Stimulated activated CD8-positive, alpha-beta memory T cell treated with anti-CD3 and anti-CD28 coated beads, Interleukin-15, amount 100 ng/mL, for 4 hours (primary cell): ENCODE results near the gene DCPS.
"Not testable (repeated sequence)": the region's sequence is repeated elsewhere in the genome, so short reads cannot be mapped to it uniquely, and the experiment has no call there.

Source experiments
- DNase-seq, 2 donors: peaks; one replicate each; pipeline ENCODE4 v3.0.0-alpha.2; 2020; ENCODE audit warnings: low read depth in 2 of 2

Gene DCPS

DNA sequence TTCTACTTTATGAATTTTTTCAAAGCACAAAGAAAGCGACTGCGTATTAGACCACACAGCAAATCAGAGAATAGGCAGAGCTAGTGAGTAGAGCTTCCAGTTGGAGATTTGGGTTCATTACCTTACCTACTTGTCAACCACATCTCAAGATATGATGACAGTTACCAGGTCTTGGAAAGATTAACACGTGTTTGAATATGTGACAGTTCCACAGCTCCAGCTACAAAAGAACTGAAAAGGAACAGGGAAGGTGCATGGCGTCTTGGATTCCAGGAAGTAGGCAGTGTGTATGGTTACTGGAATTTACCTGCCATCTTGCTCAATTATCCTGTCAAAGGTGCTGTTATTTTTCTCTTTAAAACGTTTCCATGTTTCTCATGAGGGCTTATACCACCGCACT is 15.6 kb upstream of the DCPS start:
- no peak for DNase-seq

GRCh38 chr11:126290887-126291286 is 13.0 kb upstream of the DCPS start:
- no peak for DNase-seq

DNA sequence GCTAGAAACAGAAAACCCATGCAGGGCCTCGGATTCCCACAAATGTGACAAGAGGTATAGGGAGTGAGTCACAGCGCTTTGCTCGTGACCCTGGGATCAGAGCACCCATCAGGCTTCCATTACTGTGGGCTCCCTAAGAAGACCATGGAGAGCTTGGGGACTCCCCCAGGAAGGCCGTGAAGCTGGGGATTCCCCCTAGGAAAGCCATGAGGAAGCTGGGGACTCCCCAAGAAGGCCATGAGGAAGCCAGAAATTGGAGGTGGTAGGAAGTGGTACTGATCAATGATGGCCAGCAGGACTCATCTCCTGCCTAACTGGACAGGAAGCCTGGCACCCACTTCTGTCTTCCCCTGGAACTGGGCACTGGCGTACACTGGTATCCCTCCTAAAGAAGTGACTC is 10.1 kb upstream of the DCPS start:
- DNase-seq = no peak

DNA sequence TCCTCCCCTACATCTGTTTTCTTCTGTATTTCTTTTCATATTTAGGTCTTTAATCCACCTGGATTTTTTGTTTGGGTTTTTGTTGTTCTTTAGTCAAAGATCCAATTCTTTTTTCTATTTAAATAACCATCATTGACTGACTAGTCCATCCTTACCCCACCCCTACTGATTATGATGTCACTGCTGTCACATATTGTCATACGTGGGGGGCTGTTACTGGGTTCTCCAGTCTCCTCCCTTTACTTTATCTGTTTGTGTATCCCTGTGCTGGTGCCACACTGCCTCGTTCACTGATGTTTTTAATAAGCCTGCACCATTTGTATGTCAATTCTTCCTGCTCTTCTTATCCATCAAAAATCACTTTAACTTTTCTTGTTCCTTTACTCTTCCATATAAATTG is 6.9 kb upstream of the DCPS start:
- no peak for DNase-seq

- DNase-seq = no peak
These were observed 706 bp downstream of the DCPS start for GRCh38 chr11:126304457-126305075.

DNA sequence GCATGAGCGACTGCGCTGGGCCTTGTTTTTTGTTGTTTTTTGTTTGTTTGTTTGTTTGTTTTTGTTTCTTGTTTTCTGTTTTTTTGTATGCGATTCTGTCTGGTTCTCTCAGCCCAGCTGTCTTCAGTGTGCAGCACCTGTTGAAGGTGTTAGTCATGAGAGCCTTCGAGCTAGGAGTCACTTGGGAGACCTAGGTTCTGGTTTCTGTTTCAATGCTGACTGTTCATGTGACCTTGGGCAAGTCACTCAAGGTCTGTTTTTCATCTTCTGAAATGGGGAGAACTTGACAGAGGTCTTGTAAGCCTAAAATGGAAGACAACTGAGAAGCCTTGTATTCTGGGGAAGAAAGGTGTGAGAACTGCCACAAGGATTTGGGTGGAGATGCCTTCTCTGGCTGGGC is 1.8 kb downstream of the DCPS start:
- no peak for DNase-seq

- DNase-seq = no peak
These were observed 3.8 kb downstream of the DCPS start for GRCh38 chr11:126307706-126308105.

- DNase-seq = no peak
These were observed 4.4 kb downstream of the DCPS start for GRCh38 chr11:126308271-126308671.

DNA sequence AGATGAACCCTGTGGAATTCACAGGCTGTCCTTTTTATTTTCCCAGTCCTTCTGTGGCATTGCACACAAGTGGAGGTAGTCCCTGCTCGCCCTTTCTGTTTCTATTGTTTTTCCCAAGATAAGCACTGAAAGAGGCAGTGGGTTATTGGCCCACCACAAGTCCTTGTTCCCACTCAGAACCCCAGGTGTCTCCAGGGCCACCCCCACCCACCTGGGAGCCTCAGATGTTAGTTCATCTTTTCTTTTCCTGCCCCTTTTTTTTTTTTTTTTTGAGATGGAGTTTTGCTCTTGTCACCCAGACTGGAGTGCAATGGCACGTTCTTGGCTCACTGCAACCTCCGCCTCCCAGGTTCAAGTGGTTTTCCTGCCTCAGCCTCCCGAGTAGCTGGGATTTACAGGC is 4.9 kb downstream of the DCPS start:
- not testable (repeated sequence) for DNase-seq

GRCh38 chr11:126310200-126310991 is 6.5 kb downstream of the DCPS start:
- DNase-seq = no peak

- no peak for DNase-seq
These were observed 7.1 kb downstream of the DCPS start for GRCh38 chr11:126310992-126311310.

DNA sequence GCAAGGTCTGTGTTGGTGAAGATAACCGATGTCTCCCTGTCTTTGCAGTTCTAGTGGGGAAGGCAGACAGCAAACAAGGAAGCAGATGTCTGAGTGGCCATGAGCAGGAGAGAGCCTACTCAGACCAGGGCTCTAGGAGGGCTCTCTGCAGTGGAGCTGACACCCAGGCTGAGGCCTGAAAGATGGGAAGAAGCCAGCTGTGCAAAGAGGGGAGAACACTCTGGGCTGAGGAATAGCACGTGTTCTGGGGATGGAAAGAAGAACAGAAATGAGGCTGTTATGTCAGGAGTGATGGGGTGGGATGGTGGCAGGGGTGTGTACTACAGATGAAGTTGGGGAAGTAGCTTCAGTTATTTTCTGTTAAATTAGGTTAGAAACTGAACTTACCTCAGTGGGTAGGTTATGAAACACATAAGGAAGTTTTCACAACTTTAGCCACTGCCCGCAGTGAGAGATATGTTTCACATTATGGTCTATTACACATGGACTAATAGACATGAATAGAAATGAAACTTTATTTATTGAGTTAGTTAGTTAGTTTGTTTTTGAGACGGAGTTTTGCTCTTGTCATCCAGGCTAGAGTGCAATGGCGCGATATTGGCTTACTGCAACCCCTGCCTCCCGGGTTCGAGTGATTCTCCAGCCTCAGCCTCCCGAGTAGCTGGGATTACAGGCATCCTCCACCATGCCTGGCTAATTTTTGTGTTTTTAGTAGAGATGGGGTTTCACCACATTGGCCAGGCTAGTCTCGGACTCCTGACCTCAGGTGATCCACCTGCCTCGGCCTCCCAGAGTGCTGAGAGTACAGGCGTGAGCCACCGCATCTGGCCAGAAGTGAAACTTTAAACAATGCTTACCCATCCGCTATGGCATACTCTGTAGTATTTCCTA is 7.8 kb downstream of the DCPS start:
- DNase-seq = no peak

- DNase-seq = no peak
These were observed 9.1 kb downstream of the DCPS start for GRCh38 chr11:126312961-126313360.

GRCh38 chr11:126313826-126314225 is 10.0 kb downstream of the DCPS start:
- DNase-seq = no peak

- no peak for DNase-seq
These were observed 13.5 kb downstream of the DCPS start for GRCh38 chr11:126317432-126317755.

- no peak for DNase-seq
These were observed 14.1 kb downstream of the DCPS start for GRCh38 chr11:126317756-126318573.

- no peak for DNase-seq
These were observed 14.9 kb downstream of the DCPS start for GRCh38 chr11:126318574-126319373.

DNA sequence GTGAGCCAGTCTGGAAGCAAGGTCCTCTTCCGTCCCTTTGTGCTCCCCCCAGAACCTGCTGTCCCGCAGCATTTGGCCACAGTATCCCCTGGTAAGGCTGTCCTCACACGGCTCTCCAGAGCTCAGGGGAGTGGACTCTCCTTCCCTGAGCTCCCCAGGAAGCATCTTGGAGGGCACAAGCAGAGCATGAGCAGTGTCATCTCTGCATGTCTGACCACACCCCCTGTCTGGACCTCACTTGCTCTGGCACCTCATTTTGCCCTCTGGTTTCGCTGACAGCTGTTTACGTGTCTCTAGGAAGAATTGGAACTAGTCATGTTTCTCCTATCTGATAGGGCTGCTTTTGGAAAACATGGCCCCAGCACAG is 15.5 kb downstream of the DCPS start:
- no peak for DNase-seq

GRCh38 chr11:126322996-126323395 is 19.1 kb downstream of the DCPS start:
- no peak for DNase-seq

DNA sequence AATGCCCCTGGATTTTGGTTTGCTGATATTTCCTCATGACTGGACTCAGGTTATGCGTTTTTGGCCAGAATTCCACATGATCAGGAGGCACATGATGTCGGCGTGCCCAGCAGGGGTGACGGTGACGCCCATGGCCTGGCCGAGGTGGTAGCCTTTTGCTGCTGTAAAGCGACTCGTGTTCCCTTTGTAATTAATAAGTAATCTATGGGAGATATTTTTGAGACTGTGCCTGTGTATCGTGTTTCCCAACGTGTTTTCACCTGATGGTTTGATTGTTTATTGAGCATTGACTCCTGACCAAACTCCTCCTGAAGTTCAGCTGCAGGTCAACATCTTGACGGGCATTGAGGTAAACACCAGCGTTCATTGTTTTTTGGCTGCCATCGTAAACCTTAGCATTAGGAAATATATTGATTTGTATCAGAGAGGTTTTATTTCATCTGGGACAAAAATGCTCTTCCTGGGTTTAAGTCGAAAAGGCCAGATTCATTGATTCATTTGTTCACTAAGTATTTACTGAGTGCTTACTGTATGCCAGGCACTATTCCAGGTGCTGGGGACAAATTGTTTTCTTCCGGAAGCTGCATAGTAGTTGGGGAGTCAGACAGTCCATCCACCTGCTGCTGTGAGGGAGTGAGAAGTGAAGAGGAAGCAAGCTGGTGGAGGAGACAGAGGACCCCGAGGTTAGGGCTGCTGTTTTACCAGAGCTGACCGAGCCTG is 23.6 kb downstream of the DCPS start:
- no peak for DNase-seq

DNA sequence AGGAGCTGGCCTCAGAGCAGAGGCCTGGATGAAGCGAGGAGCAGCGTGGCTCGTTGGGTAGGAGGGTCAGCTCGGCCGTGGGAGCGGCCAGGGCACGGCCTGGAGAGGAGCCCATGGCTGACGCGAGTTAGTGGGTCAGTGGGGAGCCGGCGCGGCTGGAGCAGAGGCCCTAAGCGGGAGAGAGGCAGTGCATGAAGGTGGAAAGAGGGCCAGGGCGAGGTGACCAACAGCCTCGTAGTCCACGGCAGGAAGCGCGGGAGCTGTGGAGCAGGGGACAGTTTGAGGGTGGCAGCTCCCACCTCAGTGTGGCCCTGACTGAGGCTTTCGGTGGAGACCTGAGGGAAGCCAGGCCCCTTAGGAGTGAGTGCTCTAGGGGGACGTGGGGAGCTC is 24.1 kb downstream of the DCPS start:
- no peak for DNase-seq
